Suprapubic skin (tissue), 4 donors: ENCODE results near the gene ITFG2. TPM values are rescaled to one million over a fixed set of nuclear protein-coding genes. Genes with fewer than 3 reads are reported as not detected.
"Not testable (repeated sequence)": the region's sequence is repeated elsewhere in the genome, so short reads cannot be mapped to it uniquely, and the experiment has no call there.

ENCODE experiments used
- DNase-seq, 2 donors: peaks; one replicate each; pipeline ENCODE4 v3.0.0-alpha.2; 2019; ENCODE audit warnings: low spot score in 2 of 2
- H3K27ac ChIP-seq: fragments of 200-600 bp; sonication (generic); one replicate; pipeline ENCODE4 v1.5.1; 2019
- H3K27me3 ChIP-seq: fragments of 200-600 bp; sonication (generic); one replicate; pipeline ENCODE4 v1.5.1; 2019
- H3K36me3 ChIP-seq: fragments of 200-600 bp; sonication (generic); one replicate; pipeline ENCODE4 v1.5.1; 2019
- H3K4me1 ChIP-seq: fragments of 200-600 bp; sonication (generic); one replicate; pipeline ENCODE4 v1.5.1; 2019
- H3K4me3 ChIP-seq: fragments of 200-600 bp; sonication (generic); one replicate; pipeline ENCODE4 v1.5.1; 2019; ENCODE audit warnings: mild to moderate bottlenecking
- H3K9me3 ChIP-seq: fragments of 200-600 bp; sonication (generic); one replicate; pipeline ENCODE4 v1.5.1; 2019
- EP300 ChIP-seq: sonication (generic); formaldehyde crosslinking; IDR thresholded peaks from one replicate; pipeline ENCODE4 v1.6.1; 2017; ENCODE audit warnings: antibody characterized with exemption
- POLR2A ChIP-seq, 2 donors: fragments of 450-650 bp; IDR thresholded peaks; one replicate each; pipeline ENCODE4 v1.6.1; 2017; ENCODE audit warnings: antibody characterized with exemption in 2 of 2, mild to moderate bottlenecking in 2 of 2, moderate library complexity in 2 of 2
- POLR2AphosphoS5 ChIP-seq, 3 donors: sonication (generic); formaldehyde crosslinking; IDR thresholded peaks; one replicate each; pipeline ENCODE4 v1.6.1; 2017; ENCODE audit warnings: antibody characterized with exemption in 3 of 3
- WGBS: methylation state at CpG from one replicate; pipeline ENCODE4 v1.1.5; 2018; 5-methylcytosine and 5-hydroxymethylcytosine counted together
- total RNA-seq, 4 donors: library from RNA; depleted of rRNA; stranded (reverse); fragments of >200 nt; gene quantifications; one replicate each; pipeline ENCODE4 v1.1.0, GENCODE V29; 2016
- TF ChIP-seq, protein P1 (sequence below), 2 donors: fragments of 200-600 bp in 1 of 2; fragments of 450-650 bp in 1 of 2; sonication (generic) in 1 of 2; IDR thresholded peaks; one replicate each; pipeline ENCODE4 v1.5.1; 2016 to 2019; ENCODE audit warnings: antibody characterized with exemption in 2 of 2, mild to moderate bottlenecking in 1 of 2, moderate library complexity in 1 of 2

The ITFG2 gene
- total RNA-seq, 4 donors from 2014 or later, result 22.4 to 93.3 (median 35.8) TPM

DNA sequence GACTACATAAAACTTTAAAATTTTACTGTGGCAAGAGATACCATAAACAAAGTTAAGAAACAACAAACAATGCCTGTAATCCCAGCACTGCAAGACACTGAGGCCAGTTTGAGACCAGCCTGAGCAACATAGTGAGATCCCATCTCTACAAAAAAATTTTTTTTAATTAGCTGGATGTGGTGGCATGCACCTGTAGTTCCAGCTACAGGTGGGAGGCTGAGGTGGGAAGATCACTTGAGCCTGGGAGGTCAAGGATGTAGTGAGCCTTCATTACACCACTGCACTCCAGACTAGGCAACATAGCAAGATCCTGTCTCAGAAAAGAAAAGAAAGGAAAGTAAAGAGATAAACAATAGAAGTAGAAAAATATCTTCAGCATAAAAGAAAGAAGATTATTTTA is 47.7 kb downstream of the ITFG2 start:
- TF ChIP-seq EP300 (no peak), POLR2AphosphoS5 (IDR thresholded peaks at IDR 0.05) (no peak), POLR2A (IDR thresholded peaks at IDR 0.05) (no peak)
- TF ChIP-seq, protein P1, sequence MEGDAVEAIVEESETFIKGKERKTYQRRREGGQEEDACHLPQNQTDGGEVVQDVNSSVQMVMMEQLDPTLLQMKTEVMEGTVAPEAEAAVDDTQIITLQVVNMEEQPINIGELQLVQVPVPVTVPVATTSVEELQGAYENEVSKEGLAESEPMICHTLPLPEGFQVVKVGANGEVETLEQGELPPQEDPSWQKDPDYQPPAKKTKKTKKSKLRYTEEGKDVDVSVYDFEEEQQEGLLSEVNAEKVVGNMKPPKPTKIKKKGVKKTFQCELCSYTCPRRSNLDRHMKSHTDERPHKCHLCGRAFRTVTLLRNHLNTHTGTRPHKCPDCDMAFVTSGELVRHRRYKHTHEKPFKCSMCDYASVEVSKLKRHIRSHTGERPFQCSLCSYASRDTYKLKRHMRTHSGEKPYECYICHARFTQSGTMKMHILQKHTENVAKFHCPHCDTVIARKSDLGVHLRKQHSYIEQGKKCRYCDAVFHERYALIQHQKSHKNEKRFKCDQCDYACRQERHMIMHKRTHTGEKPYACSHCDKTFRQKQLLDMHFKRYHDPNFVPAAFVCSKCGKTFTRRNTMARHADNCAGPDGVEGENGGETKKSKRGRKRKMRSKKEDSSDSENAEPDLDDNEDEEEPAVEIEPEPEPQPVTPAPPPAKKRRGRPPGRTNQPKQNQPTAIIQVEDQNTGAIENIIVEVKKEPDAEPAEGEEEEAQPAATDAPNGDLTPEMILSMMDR (IDR thresholded peaks at IDR 0.05), result no peak
- no peak for DNase-seq
- H3K9me3 ChIP-seq, result no peaks in the 10 kb centered on the region
- no peak overlapping the region for H3K27ac ChIP-seq
- peaks cover 35% of the 10 kb centered on the region for H3K36me3 ChIP-seq
- no peaks in the 10 kb centered on the region for H3K27me3 ChIP-seq
- no peak overlapping the region for H3K4me3 ChIP-seq
- H3K4me1 ChIP-seq, result no peaks in the 10 kb centered on the region

DNA sequence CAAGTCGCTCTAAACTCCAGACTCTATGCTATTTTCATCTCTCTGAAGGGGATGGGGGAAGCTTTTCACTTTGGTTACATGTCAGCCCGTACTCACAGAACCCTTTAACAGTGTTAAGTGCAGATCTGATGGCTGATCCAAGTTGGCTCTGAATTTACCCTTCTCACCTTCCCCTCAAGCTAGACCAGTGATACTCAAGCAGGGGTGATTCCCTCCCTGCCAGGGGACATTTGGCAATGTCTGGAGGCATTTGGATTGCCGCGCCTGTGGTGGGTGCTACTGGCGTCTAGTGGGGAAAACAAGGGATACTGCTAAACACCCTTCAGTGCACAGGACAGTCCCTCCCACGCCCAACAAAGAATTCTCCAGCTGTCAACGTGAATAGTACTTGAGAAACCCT is 50.4 kb downstream of the ITFG2 start:
- WGBS, result 85% methylated on average over 6 of the region's 7 CpGs
- no peak for TF ChIP-seq POLR2A (IDR thresholded peaks at IDR 0.05)
- TF ChIP-seq EP300, result no peak
- no peak for TF ChIP-seq POLR2AphosphoS5 (IDR thresholded peaks at IDR 0.05)
- TF ChIP-seq, protein P1 (IDR thresholded peaks at IDR 0.05), result no peak
- H3K9me3 ChIP-seq, result no peaks in the 10 kb centered on the region
- H3K4me1 ChIP-seq, result no peaks in the 10 kb centered on the region
- H3K27ac ChIP-seq, result no peak overlapping the region
- peaks cover 28% of the 10 kb centered on the region for H3K36me3 ChIP-seq
- no peaks in the 10 kb centered on the region for H3K27me3 ChIP-seq
- no peak overlapping the region for H3K4me3 ChIP-seq
- DNase-seq, result no peak

DNA sequence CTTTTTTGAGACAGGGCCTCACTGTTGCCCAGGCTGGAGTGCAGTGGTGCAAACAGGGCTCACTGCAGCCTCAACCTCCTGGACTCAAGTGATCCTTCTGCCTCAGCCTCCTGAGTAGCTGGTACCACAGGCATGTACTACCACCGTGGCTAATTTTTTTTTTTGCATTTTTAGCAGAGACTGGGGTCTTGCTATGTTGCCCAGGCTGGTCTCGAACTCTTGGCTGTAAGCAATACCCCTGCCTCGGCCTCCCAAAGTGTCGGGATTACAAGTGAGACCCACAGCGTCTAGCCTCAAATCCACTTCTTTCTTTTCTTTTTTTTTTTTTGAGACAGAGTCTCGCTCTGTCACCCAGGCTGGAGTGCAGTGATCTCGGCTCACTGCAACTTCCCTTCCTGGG is 50.9 kb downstream of the ITFG2 start:
- H3K27ac ChIP-seq, H3K4me3 ChIP-seq, DNase-seq, H3K9me3 ChIP-seq, H3K4me1 ChIP-seq, H3K27me3 ChIP-seq: not testable (repeated sequence)
- peaks cover 23% of the 10 kb centered on the region for H3K36me3 ChIP-seq
- WGBS, result 94% methylated on average over 7 of the region's 7 CpGs

DNA sequence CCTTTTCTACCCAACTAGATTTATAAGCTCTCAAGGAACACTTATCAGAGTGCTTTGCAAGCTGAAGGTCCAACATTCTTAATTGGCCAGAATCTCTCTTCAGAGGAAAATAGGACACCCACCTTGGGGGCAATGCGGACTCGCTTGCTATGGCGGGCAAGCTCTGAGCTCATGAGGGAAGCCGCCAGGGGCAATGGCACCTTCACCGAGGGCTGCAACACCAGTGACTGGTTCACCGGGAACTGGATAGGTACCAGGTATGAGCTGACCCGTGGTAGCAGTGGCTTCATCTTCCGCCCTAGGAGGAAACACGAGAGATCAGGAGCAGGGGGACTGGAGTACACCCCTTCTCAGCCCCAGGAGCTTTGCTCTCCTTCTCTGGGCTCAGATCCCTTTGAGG is 51.7 kb downstream of the ITFG2 start:
- H3K4me1 ChIP-seq, result no peaks in the 10 kb centered on the region
- TF ChIP-seq, protein P1 (IDR thresholded peaks at IDR 0.05), result no peak
- TF ChIP-seq POLR2A (IDR thresholded peaks at IDR 0.05), result no peak
- H3K4me3 ChIP-seq, result no peak overlapping the region
- no peak overlapping the region for H3K27ac ChIP-seq
- 95% methylated on average over 9 of the region's 9 CpGs for WGBS
- DNase-seq, result no peak
- no peaks in the 10 kb centered on the region for H3K27me3 ChIP-seq
- H3K36me3 ChIP-seq, result peaks cover 15% of the 10 kb centered on the region
- H3K9me3 ChIP-seq, result no peaks in the 10 kb centered on the region

DNA sequence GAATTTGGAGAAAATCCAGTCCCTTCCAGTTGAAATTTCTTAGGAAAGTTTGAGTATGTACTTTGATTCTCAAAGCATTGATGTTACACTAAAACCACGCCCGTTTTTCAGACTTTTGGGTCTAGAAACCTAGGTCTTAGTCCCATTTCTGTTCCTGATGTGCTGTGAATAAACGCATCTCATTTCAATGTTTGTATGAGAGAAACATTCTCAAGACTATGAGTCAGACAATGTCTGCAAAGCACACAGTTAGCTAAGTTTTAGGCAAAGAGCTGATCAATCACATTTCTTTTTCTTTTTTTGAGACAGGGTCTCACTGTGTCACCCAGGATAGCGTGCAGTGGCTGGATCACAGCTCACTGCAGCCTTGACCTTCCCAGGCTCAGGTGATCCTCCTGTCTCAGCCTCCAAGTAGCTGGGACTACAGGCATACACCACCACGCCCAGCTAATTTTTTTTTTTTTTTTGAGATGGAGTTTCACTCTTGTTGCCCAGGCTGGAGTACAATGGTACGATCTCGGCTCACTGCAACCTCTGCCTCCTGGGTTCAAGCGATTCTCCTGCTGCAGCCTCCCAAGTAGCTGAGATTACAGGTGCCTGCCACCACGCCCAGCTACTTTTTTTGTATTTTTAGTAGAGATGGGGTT is 56.6 kb downstream of the ITFG2 start:
- H3K27me3 ChIP-seq, H3K4me3 ChIP-seq, H3K9me3 ChIP-seq, DNase-seq, H3K27ac ChIP-seq, H3K36me3 ChIP-seq, H3K4me1 ChIP-seq: not testable (repeated sequence)
- 87% methylated on average over 9 of the region's 9 CpGs for WGBS

Other genes with a start within 250 kb of the ITFG2 start
- 10 to 100 TPM; 54.3 to 65.6 (median 59.5) TPM for gene FKBP4, start 17.7 kb upstream of the ITFG2 start, total RNA-seq
- gene NRIP2, start 22.4 kb downstream of the ITFG2 start, total RNA-seq, result 1 to 10 TPM in 3 of 4 donors, under 1 TPM in 1; 0.48 to 4.7 (median 1.9) TPM
- not detected for gene TEX52, start 44.4 kb downstream of the ITFG2 start, total RNA-seq
- gene FOXM1, start 64.5 kb downstream of the ITFG2 start, total RNA-seq, result 1 to 10 TPM; 4.1 to 9.2 (median 7.1) TPM
- gene RHNO1, start 64.6 kb downstream of the ITFG2 start, total RNA-seq, result 10 to 100 TPM; 17.2 to 33.1 (median 21.0) TPM
- 10 to 100 TPM; 21.0 to 55.8 (median 35.6) TPM for gene TULP3, start 78.2 kb downstream of the ITFG2 start, total RNA-seq
- gene TEAD4, start 146.7 kb downstream of the ITFG2 start, total RNA-seq, result 10 to 100 TPM; 13.0 to 28.4 (median 17.2) TPM